KMS-11 (cell line): ENCODE data around the gene EVC.
A peak's percentile ranks its signal among the peaks of the same experiment; 100 is the strongest.
"Not testable (repeated sequence)": the region's sequence is repeated elsewhere in the genome, so short reads cannot be mapped to it uniquely, and the experiment has no call there.

Source experiments
- H2AFZ ChIP-seq: fragments of 200-600 bp; sonication (generic); 2 replicates; pipeline ENCODE4 v1.6.1; 2016; ENCODE audit warnings: antibody characterized with exemption, mixed run types, low read depth
- H3K27ac ChIP-seq: fragments of 200-600 bp; sonication (generic); 2 replicates; pipeline ENCODE4 v1.6.1; 2016; ENCODE audit warnings: mild to moderate bottlenecking, mixed run types
- H3K27me3 ChIP-seq: fragments of 200-600 bp; sonication (generic); 2 replicates; pipeline ENCODE4 v1.6.1; 2017; ENCODE audit warnings: mild to moderate bottlenecking, low read depth, mixed run types, moderate library complexity; ENCODE audit not compliant: insufficient read depth
- H3K36me3 ChIP-seq: fragments of 200-600 bp; sonication (generic); 2 replicates; pipeline ENCODE4 v1.6.1; 2017; ENCODE audit warnings: mild to moderate bottlenecking, mixed run types; ENCODE audit not compliant: insufficient read depth
- H3K4me1 ChIP-seq: fragments of 200-600 bp; sonication (generic); 2 replicates; pipeline ENCODE4 v1.6.1; 2016; ENCODE audit warnings: mild to moderate bottlenecking, low read depth, mixed run types; ENCODE audit not compliant: poor library complexity, severe bottlenecking
- H3K4me2 ChIP-seq: fragments of 200-600 bp; sonication (generic); 2 replicates; pipeline ENCODE4 v1.7.0; 2016; ENCODE audit warnings: mild to moderate bottlenecking, mixed run types
- H3K4me3 ChIP-seq: fragments of 200-600 bp; sonication (generic); IDR thresholded peaks from 2 replicates; pipeline ENCODE4 v1.6.1; 2017; ENCODE audit warnings: low read depth, low read length, mixed read lengths; ENCODE audit not compliant: insufficient read depth
- H3K79me2 ChIP-seq: fragments of 200-600 bp; sonication (generic); 2 replicates; pipeline ENCODE4 v1.6.1; 2016; ENCODE audit warnings: low read depth, mixed run types; ENCODE audit not compliant: insufficient read depth
- H3K9ac ChIP-seq: fragments of 200-600 bp; sonication (generic); 2 replicates; pipeline ENCODE4 v1.6.1; 2016; ENCODE audit warnings: mild to moderate bottlenecking, mixed run types
- H4K20me1 ChIP-seq: fragments of 200-600 bp; sonication (generic); 2 replicates; pipeline ENCODE4 v1.6.1; 2016; ENCODE audit warnings: mild to moderate bottlenecking, mixed run types; ENCODE audit not compliant: insufficient read depth
- TF ChIP-seq, protein P1 (sequence below): fragments of 200-600 bp; sonication (generic); conservative IDR thresholded peaks from 2 replicates; pipeline ENCODE4 v1.6.1; 2017; ENCODE audit warnings: low read depth, mild to moderate bottlenecking, antibody characterized with exemption, low read length, moderate library complexity, mixed read lengths

Gene EVC

DNA sequence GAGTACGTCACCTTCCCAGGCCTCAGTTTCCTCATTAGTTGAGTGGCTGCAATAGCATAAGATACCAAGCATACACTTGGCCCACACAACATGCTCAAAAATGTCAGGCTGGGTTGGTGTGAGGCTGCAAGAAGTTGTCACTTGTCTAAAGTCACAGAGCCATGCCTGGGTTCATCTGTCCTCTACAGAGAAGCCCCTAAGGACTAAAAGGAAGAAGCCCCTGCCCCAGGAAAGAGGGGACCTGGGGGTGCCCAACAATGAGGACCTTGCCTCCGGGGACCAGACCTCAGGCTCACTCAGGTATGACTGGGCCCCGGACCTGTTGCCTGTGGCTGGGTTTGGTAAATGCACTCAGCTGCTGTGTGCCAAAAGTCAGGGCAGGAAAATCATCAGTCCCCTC is 99.2 kb downstream of the EVC start:
- Histone ChIP-seq H3K4me1 (no peaks in the 10 kb centered on the region), H3K4me2 (no peak overlapping the region), H3K79me2 (no peaks in the 10 kb centered on the region), H3K9ac (no peak overlapping the region), H3K36me3 (no peaks in the 10 kb centered on the region), H4K20me1 (no peaks in the 10 kb centered on the region), H3K4me3 (no peak overlapping the region), H3K27me3 (no peaks in the 10 kb centered on the region), H3K27ac (no peak overlapping the region), H2AFZ (no peak overlapping the region)
- TF ChIP-seq, protein P1, sequence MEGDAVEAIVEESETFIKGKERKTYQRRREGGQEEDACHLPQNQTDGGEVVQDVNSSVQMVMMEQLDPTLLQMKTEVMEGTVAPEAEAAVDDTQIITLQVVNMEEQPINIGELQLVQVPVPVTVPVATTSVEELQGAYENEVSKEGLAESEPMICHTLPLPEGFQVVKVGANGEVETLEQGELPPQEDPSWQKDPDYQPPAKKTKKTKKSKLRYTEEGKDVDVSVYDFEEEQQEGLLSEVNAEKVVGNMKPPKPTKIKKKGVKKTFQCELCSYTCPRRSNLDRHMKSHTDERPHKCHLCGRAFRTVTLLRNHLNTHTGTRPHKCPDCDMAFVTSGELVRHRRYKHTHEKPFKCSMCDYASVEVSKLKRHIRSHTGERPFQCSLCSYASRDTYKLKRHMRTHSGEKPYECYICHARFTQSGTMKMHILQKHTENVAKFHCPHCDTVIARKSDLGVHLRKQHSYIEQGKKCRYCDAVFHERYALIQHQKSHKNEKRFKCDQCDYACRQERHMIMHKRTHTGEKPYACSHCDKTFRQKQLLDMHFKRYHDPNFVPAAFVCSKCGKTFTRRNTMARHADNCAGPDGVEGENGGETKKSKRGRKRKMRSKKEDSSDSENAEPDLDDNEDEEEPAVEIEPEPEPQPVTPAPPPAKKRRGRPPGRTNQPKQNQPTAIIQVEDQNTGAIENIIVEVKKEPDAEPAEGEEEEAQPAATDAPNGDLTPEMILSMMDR = no peak

DNA sequence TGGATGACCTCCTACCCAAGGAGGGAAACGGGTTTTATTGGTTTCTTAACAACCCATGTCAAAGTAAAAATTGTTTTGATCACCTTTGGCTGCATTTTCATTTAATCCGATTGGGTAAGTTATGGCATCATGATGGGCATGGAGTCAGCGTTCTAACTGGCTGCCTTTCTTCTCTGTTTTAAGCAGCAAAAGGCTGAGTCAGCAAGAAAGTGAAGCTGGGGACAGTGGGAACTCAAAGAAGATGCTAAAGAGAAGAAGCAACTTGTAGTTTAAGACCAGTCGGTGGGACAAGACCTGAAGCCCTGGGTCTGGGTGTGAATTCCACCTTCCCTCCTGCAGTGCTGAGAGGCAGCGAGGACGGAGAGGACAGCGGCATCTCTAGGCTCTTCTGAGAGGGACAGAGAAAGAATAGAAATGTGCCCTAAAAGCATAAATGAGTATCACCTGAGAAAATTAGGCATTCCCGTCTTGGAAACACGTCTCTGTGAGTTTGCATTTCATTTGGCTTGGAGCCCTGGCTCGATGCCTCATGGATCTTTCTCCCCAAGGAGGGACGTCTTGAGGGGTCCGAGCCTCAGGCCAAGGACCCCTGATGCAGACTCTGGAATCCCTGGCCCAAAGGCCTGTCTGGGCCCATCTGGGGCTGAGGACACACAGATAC is 99.9 kb downstream of the EVC start:
- TF ChIP-seq, protein P1 = no peak
- H2AFZ ChIP-seq = no peak overlapping the region
- no peak overlapping the region for H3K9ac ChIP-seq
- no peaks in the 10 kb centered on the region for H3K79me2 ChIP-seq
- no peaks in the 10 kb centered on the region for H3K27me3 ChIP-seq
- H3K36me3 ChIP-seq = no peaks in the 10 kb centered on the region
- no peaks in the 10 kb centered on the region for H4K20me1 ChIP-seq
- H3K4me3 ChIP-seq = no peak overlapping the region
- no peak overlapping the region for H3K4me2 ChIP-seq
- H3K4me1 ChIP-seq = no peaks in the 10 kb centered on the region
- H3K27ac ChIP-seq = no peak overlapping the region

DNA sequence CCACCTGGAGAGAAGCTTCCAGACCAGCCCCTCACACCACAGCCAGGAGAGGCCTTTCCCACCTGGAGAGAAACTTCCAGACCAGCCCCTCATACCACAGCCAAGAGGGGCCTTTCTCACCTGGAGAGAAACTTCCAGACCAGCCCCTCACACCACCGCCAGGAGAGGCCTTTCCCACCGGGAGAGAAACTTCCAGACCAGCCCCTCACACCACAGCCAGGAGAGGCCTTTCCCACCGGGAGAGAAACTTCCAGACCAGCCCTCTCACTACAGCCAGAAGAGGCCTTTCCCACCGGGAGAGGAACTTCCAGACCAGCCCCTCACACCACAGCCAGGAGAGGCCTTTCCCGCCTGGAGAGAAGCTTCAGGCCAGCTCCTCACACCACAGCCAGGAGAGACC is 101.1 kb downstream of the EVC start:
- not testable (repeated sequence) for H3K4me1 ChIP-seq, H2AFZ ChIP-seq, H3K4me2 ChIP-seq, H3K4me3 ChIP-seq, H3K36me3 ChIP-seq, H3K27ac ChIP-seq, H3K79me2 ChIP-seq, H4K20me1 ChIP-seq, H3K9ac ChIP-seq, H3K27me3 ChIP-seq

DNA sequence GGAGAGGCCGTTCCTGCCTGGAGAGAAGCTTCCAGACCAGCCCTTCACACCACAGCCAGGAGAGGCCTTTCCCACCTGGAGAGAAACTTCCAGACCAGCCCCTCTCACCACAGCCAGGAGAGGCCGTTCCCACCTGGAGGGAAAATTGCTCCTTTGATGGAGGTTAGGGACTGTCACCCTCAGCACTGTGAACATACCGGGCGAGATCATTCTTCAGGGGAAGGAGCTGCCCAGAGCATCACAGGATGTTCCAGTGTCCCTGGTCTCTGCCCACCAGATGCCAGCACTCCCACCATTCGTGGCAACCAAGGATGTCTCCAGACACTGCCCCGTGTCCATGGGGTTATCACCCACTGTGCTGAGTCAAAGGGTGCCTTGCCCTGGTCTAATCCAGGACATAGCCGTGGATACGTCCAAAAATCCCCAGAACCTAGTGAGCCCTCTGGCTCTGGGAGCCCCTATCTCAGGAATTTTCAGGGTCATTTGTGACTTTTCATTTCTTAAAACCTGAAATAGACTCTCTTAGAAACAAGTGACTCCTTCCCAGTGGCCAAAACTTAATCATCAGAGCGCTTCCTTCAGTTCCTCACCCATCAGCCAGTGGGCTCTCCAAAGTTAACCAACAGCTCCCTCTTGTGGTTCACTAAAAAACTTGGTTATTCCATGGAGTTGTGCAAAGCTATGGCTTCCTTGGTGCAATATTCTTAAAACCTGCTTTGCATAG is 101.7 kb downstream of the EVC start:
- no peaks in the 10 kb centered on the region for H3K79me2 ChIP-seq
- TF ChIP-seq, protein P1 = peak; percentile 67
- H3K4me2 ChIP-seq = no peak overlapping the region
- no peak overlapping the region for H3K27ac ChIP-seq
- no peak overlapping the region for H3K4me3 ChIP-seq
- H4K20me1 ChIP-seq = no peaks in the 10 kb centered on the region
- no peaks in the 10 kb centered on the region for H3K4me1 ChIP-seq
- no peak overlapping the region for H3K9ac ChIP-seq
- H2AFZ ChIP-seq = no peak overlapping the region
- no peaks in the 10 kb centered on the region for H3K27me3 ChIP-seq
- no peaks in the 10 kb centered on the region for H3K36me3 ChIP-seq

DNA sequence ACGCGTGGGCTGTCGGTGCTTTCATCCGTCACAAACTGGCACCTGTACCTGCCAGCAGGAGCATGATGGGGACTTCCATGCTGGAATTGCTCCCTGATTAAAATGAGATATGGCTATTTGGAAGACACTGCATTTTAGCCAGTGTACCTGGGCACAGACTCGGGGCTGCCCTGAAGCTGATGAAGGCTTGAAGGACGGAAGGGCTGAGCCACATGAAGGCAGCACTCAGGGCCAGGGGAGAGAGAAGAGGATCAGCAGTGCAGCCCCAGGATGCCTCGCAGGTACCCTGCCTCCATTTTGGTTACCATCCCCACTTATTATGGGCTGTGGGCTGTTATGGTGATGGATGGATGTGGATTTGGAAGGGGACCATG is 102.9 kb downstream of the EVC start:
- Histone ChIP-seq H3K4me3 (no peak overlapping the region), H3K27ac (no peak overlapping the region), H3K27me3 (no peaks in the 10 kb centered on the region), H3K79me2 (no peaks in the 10 kb centered on the region), H3K36me3 (no peaks in the 10 kb centered on the region), H4K20me1 (no peaks in the 10 kb centered on the region), H2AFZ (no peak overlapping the region), H3K9ac (no peak overlapping the region), H3K4me2 (no peak overlapping the region), H3K4me1 (no peaks in the 10 kb centered on the region)
- TF ChIP-seq, protein P1 = no peak
